Middle frontal gyrus (tissue), 1 donor: Measurements from ENCODE around the gene FBXO38.

ENCODE experiments used
- DNase-seq: peaks from one replicate; pipeline ENCODE4 v3.0.0-alpha.2; 2015; ENCODE audit warnings: low spot score; ENCODE audit errors: extremely low spot score

The FBXO38 gene

GRCh38 chr5:148471379-148471778, 87.6 kb downstream of the FBXO38 start:
- DNase-seq: no peak

DNA sequence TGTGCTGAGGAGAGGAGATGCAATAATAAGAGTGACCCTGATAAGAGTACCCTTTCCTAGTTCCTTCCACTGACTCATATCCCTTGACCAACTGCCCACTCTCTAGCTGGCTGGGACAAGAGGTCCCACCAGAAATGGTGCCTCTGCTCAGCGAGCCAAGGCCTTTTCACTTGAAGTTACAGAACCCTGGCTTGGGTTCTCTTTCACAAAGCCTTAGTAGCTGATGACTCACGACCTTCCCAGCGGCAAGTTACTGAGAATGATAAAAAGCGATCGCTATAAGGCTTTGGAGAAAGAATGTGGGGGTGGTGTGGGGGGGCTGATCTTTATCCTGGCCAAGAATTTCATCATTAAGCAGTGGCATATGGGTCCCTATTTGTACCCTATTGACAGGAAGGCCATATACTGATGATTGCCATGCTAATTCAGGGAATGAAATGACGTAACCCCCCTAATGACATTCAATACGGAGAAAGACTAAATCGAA, 90.3 kb downstream of the FBXO38 start:
- DNase-seq: no peak

GRCh38 chr5:148476302-148476701, 92.5 kb downstream of the FBXO38 start:
- no peak for DNase-seq

GRCh38 chr5:148477429-148477828, 93.7 kb downstream of the FBXO38 start:
- DNase-seq: no peak

DNA sequence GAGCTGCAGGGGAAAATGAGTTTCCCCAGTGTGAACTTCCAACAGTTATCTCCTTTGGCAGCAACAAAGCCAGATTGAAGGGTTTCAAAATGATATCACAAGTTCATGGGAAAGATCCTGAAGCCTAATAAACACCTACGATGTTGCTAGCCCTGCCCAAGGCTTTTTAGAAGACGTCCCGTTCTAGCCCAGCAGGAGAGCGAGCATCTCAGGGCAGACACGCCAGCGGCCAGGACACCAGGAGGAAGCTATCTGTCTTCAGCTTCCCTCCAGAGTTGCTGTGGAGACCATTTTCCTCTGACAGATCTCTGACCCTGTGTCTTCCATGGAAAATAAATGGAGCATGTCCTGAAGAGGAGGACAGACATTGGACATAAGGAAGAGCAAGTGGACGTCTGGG, 98.4 kb downstream of the FBXO38 start:
- DNase-seq: no peak

DNA sequence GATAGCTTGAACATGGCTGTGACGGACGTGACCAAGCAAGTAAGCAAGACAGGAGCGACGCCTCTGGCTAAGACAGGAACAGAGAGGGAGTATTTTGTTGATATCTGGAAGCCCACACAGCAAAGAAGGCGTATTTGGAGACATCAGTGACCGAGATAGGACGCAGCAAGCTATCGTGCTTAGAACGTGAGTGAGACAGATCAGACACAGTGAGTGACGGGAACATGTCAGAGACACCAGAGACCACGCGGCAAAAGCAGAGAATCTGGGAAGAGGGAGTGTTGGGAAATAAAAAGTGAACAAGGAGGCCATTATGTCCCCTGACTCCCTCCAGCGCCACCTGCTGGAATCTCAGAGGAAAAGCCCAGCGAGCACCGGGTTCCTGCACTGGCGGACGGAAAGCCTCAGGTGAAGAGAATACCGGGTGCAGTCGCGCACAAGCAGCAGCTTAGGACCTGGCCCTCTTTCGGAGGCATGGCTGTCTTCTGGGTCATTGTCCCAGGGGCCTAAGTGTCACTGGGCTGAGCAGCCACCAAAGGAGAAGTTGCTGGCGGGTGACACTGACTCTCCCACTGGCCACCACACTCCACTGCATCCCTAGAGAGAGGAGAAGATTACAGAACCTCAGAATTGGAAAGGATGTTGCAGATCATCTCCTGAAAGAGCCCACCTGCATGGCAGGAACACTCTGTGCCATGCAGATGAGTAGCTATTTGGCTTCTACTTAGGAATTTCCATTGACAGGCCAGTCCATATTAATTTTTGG, 99.1 kb downstream of the FBXO38 start:
- DNase-seq: no peak

- DNase-seq: no peak
Measured at GRCh38 chr5:148483750-148484149, 100.0 kb downstream of the FBXO38 start.

DNA sequence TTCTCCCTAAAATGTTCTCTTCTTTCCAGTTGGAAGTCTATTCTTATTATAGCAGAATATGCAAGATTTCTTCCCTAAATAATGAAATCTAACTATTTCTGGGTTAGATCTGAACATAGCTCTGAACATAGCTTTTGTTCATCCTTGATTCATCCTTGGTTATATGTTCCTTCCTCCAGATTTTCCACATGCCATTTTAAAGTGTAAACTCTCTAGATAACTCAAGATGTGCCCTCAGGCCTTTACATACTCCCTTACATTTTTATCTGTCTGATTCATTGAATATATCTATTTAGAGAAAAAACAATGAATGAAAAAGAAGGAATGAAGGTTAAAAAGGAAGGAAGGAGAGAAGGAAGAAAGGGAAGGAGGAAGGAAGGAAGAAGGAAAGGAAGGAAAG, 100.9 kb downstream of the FBXO38 start:
- DNase-seq: no peak

DNA sequence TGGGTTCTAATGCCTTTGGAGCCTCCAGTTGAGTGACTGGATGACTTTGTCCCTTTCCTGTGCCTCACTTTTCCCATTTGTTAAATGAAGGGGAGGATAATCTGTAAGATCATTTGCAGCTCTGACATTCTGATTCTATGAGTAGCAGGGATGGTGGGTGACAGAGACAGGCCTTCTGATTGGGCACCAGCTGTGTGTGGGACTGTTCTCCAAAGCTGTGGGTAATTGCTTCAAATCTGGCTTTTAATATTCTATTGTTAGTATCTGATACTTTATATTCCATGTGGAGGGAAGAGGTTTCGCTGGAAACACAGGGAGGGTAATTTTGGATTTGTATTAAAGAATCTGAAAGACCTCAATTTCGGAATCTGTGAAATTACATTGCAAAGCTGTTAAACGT, 102.7 kb downstream of the FBXO38 start:
- DNase-seq: no peak

GRCh38 chr5:148488757-148489156, 105.0 kb downstream of the FBXO38 start:
- no peak for DNase-seq

DNA sequence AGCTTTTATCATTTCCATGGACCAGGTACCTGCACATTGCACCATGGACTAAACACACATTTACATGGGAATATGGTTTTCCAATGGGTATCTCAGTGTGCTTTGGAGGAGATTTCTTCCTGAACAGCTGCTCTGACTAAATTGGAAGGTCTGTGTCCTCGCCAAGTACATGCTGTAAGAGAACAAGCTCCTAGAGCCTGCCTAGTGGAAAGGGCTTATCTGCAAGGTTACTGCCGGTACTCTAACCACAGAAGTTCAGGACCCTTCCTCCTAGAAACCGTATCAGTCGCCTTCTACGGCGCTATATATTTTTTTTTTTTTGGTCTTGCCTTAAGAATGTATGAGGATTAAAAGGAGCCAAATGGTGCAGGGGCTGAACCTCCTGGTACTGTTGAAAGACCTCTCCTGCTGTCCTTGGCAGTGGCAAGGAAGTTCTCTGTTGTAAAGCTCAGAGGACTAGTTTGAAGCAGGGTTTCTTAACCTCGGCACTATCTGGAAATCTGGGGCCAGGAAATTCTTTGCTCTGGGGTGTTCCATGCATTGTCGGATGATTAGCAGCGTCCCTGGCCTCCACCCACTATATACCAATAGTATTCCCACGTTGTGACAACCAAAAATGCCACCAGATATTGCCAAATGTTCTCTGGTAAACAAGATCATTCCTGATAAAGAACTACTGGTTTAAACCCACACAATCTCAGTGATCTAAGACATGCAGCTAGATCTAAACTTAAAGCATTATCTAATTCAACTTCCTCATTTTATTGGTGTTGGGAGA, 107.4 kb downstream of the FBXO38 start:
- peak; percentile 16 for DNase-seq

DNA sequence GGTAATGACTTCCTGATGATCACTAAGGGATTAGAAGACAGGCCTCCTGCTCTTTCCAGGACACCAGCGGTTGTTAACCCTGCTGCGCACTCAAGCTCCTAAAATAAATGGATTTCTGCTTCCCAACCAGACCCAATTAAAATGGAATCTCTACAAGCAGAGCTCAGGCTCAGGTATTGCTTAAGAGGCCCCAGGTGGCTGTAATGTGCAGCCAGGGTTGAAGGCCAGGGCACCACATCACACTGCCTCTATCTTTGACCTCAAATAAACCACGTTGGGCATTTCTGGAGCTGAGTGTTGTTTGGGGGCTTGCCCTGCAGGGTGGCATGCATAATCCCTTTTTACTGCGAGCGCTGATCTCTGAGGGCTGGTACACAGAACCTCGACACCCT, 108.0 kb downstream of the FBXO38 start:
- no peak for DNase-seq

DNA sequence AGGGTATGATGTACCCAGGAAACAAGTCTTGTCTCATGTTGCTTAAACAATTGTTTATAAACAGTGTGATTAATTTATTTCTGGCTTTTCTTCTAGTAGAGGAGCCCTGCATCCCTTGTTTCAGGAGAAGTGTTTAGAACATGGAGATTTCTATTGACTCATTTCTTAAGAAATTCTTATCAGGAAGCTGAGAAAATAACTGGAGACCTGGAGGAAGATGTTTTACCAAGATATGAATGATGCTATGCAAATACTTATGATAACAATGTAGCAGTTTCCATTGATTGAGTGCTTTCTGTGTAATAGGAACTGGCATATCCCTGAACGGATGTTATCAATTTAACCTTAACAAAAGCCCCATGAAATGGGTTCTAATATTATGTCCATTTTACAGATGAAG, 108.6 kb downstream of the FBXO38 start:
- DNase-seq: no peak
